Neural progenitor cell (in vitro differentiated cells): ENCODE data around the gene EXD2. TPM values are rescaled to one million over a fixed set of nuclear protein-coding genes. Genes with fewer than 3 reads are reported as not detected.

ENCODE experiments used
- DNase-seq: peaks from one replicate; pipeline ENCODE4 v3.0.0-alpha.2; 2016; ENCODE audit warnings: low spot score
- H2AFZ ChIP-seq: fragments of 200-600 bp; sonication (generic); replicated peaks from 2 replicates; pipeline ENCODE4 v1.6.1; 2016; ENCODE audit warnings: antibody characterized with exemption
- H3F3A ChIP-seq: fragments of 200-600 bp; sonication (generic); 2 replicates; pipeline ENCODE4 v1.6.1; 2016; ENCODE audit warnings: antibody characterized with exemption, low read depth
- H3K27ac ChIP-seq: fragments of 200-600 bp; sonication (generic); 2 replicates; pipeline ENCODE4 v1.5.1; 2016; ENCODE audit warnings: mild to moderate bottlenecking
- H3K27me3 ChIP-seq: fragments of 200-600 bp; sonication (generic); 2 replicates; pipeline ENCODE4 v1.6.1; 2016; ENCODE audit warnings: mild to moderate bottlenecking, moderate library complexity
- H3K36me3 ChIP-seq: fragments of 200-600 bp; sonication (generic); 2 replicates; pipeline ENCODE4 v1.5.1; 2016
- H3K4me1 ChIP-seq: fragments of 200-600 bp; sonication (generic); 2 replicates; pipeline ENCODE4 v1.6.1; 2016; ENCODE audit warnings: mixed run types
- H3K4me2 ChIP-seq: fragments of 200-600 bp; sonication (generic); 2 replicates; pipeline ENCODE4 v1.6.1; 2016
- H3K4me3 ChIP-seq: fragments of 200-600 bp; sonication (generic); 2 replicates; pipeline ENCODE4 v1.5.1; 2016
- H3K79me2 ChIP-seq: fragments of 200-600 bp; sonication (generic); 2 replicates; pipeline ENCODE4 v1.6.1; 2016; ENCODE audit warnings: low read depth
- H3K9ac ChIP-seq: fragments of 200-600 bp; sonication (generic); 2 replicates; pipeline ENCODE4 v1.6.1; 2016
- H3K9me3 ChIP-seq: fragments of 200-600 bp; sonication (generic); 2 replicates; pipeline ENCODE4 v1.5.1; 2016; ENCODE audit warnings: low read depth
- H4K20me1 ChIP-seq: fragments of 200-600 bp; sonication (generic); 2 replicates; pipeline ENCODE4 v1.6.1; 2016; ENCODE audit warnings: low read depth
- H3K27ac Mint-ChIP-seq: 3 replicates; pipeline ENCODE4 v1.8.0; 2021; ENCODE audit warnings: mixed read lengths
- H3K27me3 Mint-ChIP-seq: 2 replicates; pipeline ENCODE4 v1.8.0; 2022; ENCODE audit warnings: low read depth, mild to moderate bottlenecking, inconsistent platforms, moderate library complexity, mixed read lengths; ENCODE audit not compliant: insufficient read depth
- H3K36me3 Mint-ChIP-seq: 3 replicates; pipeline ENCODE4 v1.8.0; 2021; ENCODE audit warnings: mixed read lengths
- H3K4me1 Mint-ChIP-seq: 3 replicates; pipeline ENCODE4 v1.8.0; 2021; ENCODE audit warnings: mixed read lengths
- H3K4me3 Mint-ChIP-seq: 3 replicates; pipeline ENCODE4 v1.8.0; 2021; ENCODE audit warnings: mild to moderate bottlenecking, moderate library complexity, mixed read lengths
- H3K9me3 Mint-ChIP-seq: 3 replicates; pipeline ENCODE4 v1.8.0; 2020; ENCODE audit warnings: mixed read lengths
- CTCF ChIP-seq: fragments of 200-600 bp; sonication (generic); IDR thresholded peaks from 2 replicates; pipeline ENCODE4 v1.5.1; 2017; ENCODE audit warnings: antibody characterized with exemption, mild to moderate bottlenecking
- EZH2 ChIP-seq: fragments of 200-600 bp; sonication (generic); IDR thresholded peaks from 2 replicates; pipeline ENCODE4 v1.6.1; 2017; ENCODE audit warnings: antibody characterized with exemption, mild to moderate bottlenecking, moderate library complexity
- EZH2phosphoT487 ChIP-seq: fragments of 200-600 bp; sonication (generic); IDR thresholded peaks from 2 replicates; pipeline ENCODE4 v1.6.1; 2017; ENCODE audit warnings: antibody characterized with exemption
- total RNA-seq: library from RNA; depleted of rRNA; stranded (reverse); fragments of >200 nt; gene quantifications from 2 replicates; pipeline ENCODE4 v1.2.3, GENCODE V29; 2015; ENCODE audit warnings: low replicate concordance

EXD2 gene
- total RNA-seq, 1 donor from 2014 or later = 23.2 TPM

- H3K36me3 ChIP-seq = no peaks in the 10 kb centered on the region
- peaks cover 18% of the 10 kb centered on the region for H3K4me1 ChIP-seq
- TF ChIP-seq EZH2phosphoT487 (no peak), CTCF (no peak), EZH2 (no peak)
- no peak overlapping the region for H3K4me2 ChIP-seq
- no peak for DNase-seq
- H3K9ac ChIP-seq = no peak overlapping the region
- H3K27ac ChIP-seq = no peak overlapping the region
- H3K4me3 ChIP-seq = no peak overlapping the region
- peaks cover 25% of the 10 kb centered on the region for H3K4me1 Mint-ChIP-seq
- H4K20me1 ChIP-seq = peaks cover 33% of the 10 kb centered on the region
- peaks cover 19% of the 10 kb centered on the region for H3K36me3 Mint-ChIP-seq
- no peak overlapping the region for H3K27ac Mint-ChIP-seq
- H3K27me3 Mint-ChIP-seq = peaks cover 5% of the 10 kb centered on the region
- no peaks in the 10 kb centered on the region for H3K9me3 ChIP-seq
- H3K79me2 ChIP-seq = peaks cover 65% of the 10 kb centered on the region
- no peak overlapping the region for H2AFZ ChIP-seq
- peaks cover 10% of the 10 kb centered on the region for H3K27me3 ChIP-seq
- peaks cover 44% of the 10 kb centered on the region for H3F3A ChIP-seq
- H3K4me3 Mint-ChIP-seq = peak overlapping the region; percentile 96
- no peaks in the 10 kb centered on the region for H3K9me3 Mint-ChIP-seq
These were observed 41.6 kb upstream of the EXD2 start for GRCh38 chr14:69149461-69150244.

- Histone ChIP-seq H3K9me3 (no peaks in the 10 kb centered on the region), H3K27me3 (peaks cover 14% of the 10 kb centered on the region), H4K20me1 (peaks cover 27% of the 10 kb centered on the region), H3K4me2 (peak overlapping the region; percentile 96), H2AFZ (peak overlapping the region; percentile 69), H3K9ac (peak overlapping the region; percentile 76), H3K4me1 (peaks cover 22% of the 10 kb centered on the region), H3F3A (peaks cover 50% of the 10 kb centered on the region), H3K36me3 (no peaks in the 10 kb centered on the region), H3K4me3 (peak overlapping the region; percentile 91), H3K79me2 (peaks cover 46% of the 10 kb centered on the region), H3K27ac (peak overlapping the region; percentile 72)
- Mint-ChIP-seq H3K9me3 (no peaks in the 10 kb centered on the region), H3K4me1 (peaks cover 31% of the 10 kb centered on the region), H3K27ac (peak overlapping the region; percentile 88), H3K4me3 (peak overlapping the region; percentile 96), H3K27me3 (peaks cover 5% of the 10 kb centered on the region), H3K36me3 (peaks cover 16% of the 10 kb centered on the region)
- TF ChIP-seq CTCF (peak; percentile 75), EZH2phosphoT487 (no peak)
- DNase-seq = peak; percentile 96
These were observed 39.7 kb upstream of the EXD2 start for GRCh38 chr14:69151458-69152180.

- Histone ChIP-seq H3K4me2 (peak overlapping the region; percentile 96), H3F3A (peaks cover 50% of the 10 kb centered on the region), H3K4me3 (peak overlapping the region; percentile 91), H3K9me3 (no peaks in the 10 kb centered on the region), H3K27ac (peak overlapping the region; percentile 72), H3K27me3 (peaks cover 14% of the 10 kb centered on the region), H4K20me1 (peaks cover 26% of the 10 kb centered on the region), H3K36me3 (no peaks in the 10 kb centered on the region), H2AFZ (peak overlapping the region; percentile 65), H3K79me2 (peaks cover 38% of the 10 kb centered on the region), H3K4me1 (peaks cover 22% of the 10 kb centered on the region), H3K9ac (peak overlapping the region; percentile 76)
- Mint-ChIP-seq H3K9me3 (no peaks in the 10 kb centered on the region), H3K4me3 (peak overlapping the region; percentile 96), H3K36me3 (peaks cover 14% of the 10 kb centered on the region), H3K4me1 (peaks cover 31% of the 10 kb centered on the region), H3K27me3 (peaks cover 5% of the 10 kb centered on the region), H3K27ac (peak overlapping the region; percentile 90)
- DNase-seq = peak; percentile 70
- TF ChIP-seq CTCF (no peak), EZH2phosphoT487 (no peak), EZH2 (no peak)
These were observed 39.0 kb upstream of the EXD2 start for GRCh38 chr14:69152181-69152901.
